ENCODE measurements around the gene CIROP.
"Not testable (repeated sequence)": the region's sequence is repeated elsewhere in the genome, so short reads cannot be mapped to it uniquely, and the experiment has no call there.

Gene CIROP

GRCh38 chr14:23113431-23114119 lies 8.8 kb upstream of the CIROP start:
- no peak for DNase-seq

- no peak for DNase-seq
These were observed 7.8 kb upstream of the CIROP start for GRCh38 chr14:23112359-23113178.

- DNase-seq, result no peak
These were observed 6.0 kb upstream of the CIROP start for GRCh38 chr14:23110579-23111365.

- no peak for DNase-seq
These were observed 5.0 kb upstream of the CIROP start for GRCh38 chr14:23109769-23110168.

GRCh38 chr14:23108169-23108568 lies 3.4 kb upstream of the CIROP start:
- DNase-seq, result not testable (repeated sequence)

GRCh38 chr14:23107620-23108019 lies 2.8 kb upstream of the CIROP start:
- not testable (repeated sequence) for DNase-seq

- no peak for DNase-seq
These were observed 1.9 kb upstream of the CIROP start for GRCh38 chr14:23106747-23107045.

GRCh38 chr14:23105348-23105824 lies 597 bp upstream of the CIROP start:
- DNase-seq, result no peak

- no peak for DNase-seq
These were observed 659 bp downstream of the CIROP start for GRCh38 chr14:23104070-23104590.

GRCh38 chr14:23103581-23103980 lies 1.2 kb downstream of the CIROP start:
- DNase-seq, result no peak

- no peak for DNase-seq
These were observed 2.0 kb downstream of the CIROP start for GRCh38 chr14:23102801-23103200.

- DNase-seq, result no peak
These were observed 2.7 kb downstream of the CIROP start for GRCh38 chr14:23101986-23102625.

- no peak for DNase-seq
These were observed 3.4 kb downstream of the CIROP start for GRCh38 chr14:23101213-23101970.

GRCh38 chr14:23099212-23099861 lies 5.5 kb downstream of the CIROP start:
- DNase-seq, result no peak

GRCh38 chr14:23097786-23098185 lies 7.0 kb downstream of the CIROP start:
- no peak for DNase-seq

GRCh38 chr14:23095196-23096108 lies 9.3 kb downstream of the CIROP start, which contains the start of gene C14orf119:
Gene C14orf119 (plus strand): TSS chr14:23095505. CDS start chr14:23097659, 2,154 bp downstream.
- no peak for DNase-seq

GRCh38 chr14:23094666-23095195 lies 10.1 kb downstream of the CIROP start, which contains the start of gene ACIN1:
Gene ACIN1 (minus strand): TSS chr14:23095136. CDS start chr14:23095112, 24 bp downstream.
- no peak for DNase-seq

GRCh38 chr14:23093991-23094665 lies 10.7 kb downstream of the CIROP start:
- no peak for DNase-seq

- DNase-seq, result no peak
These were observed 11.3 kb downstream of the CIROP start for GRCh38 chr14:23093526-23093925.

Measured in NCI-H1436 (cell line).